H9 (cell line): ENCODE results near the gene CCM2. TPM values are rescaled to one million over a fixed set of nuclear protein-coding genes. Genes with fewer than 3 reads are reported as not detected.

Experiments
- DNase-seq: peaks from one replicate; pipeline ENCODE4 v3.0.0-alpha.2; 2017
- H2AFZ ChIP-seq: one replicate; pipeline ENCODE4 v1.6.1; 2013; ENCODE audit warnings: mild to moderate bottlenecking, low read length, control low read depth, moderate library complexity
- H2AK5ac ChIP-seq: 2 replicates; pipeline ENCODE4 v1.6.1; 2013; ENCODE audit warnings: low read length, control low read depth, mixed read lengths; ENCODE audit not compliant: insufficient read length
- H2BK120ac ChIP-seq: one replicate; pipeline ENCODE4 v1.6.1; 2013; ENCODE audit warnings: low read depth, mild to moderate bottlenecking, low read length, control low read depth, inconsistent platforms; ENCODE audit not compliant: poor library complexity, severe bottlenecking
- H2BK12ac ChIP-seq: 2 replicates; pipeline ENCODE4 v1.6.1; 2013; ENCODE audit warnings: low read length, control low read depth, mixed read lengths, low read depth; ENCODE audit not compliant: insufficient read length
- H2BK15ac ChIP-seq: 2 replicates; pipeline ENCODE4 v1.6.1; 2013; ENCODE audit warnings: low read depth, low read length, control low read depth
- H2BK20ac ChIP-seq: one replicate; pipeline ENCODE4 v1.6.1; 2013; ENCODE audit warnings: low read depth, mild to moderate bottlenecking, low read length, control low read depth, inconsistent platforms; ENCODE audit not compliant: poor library complexity, severe bottlenecking
- H2BK5ac ChIP-seq: 2 replicates; pipeline ENCODE4 v1.6.1; 2013; ENCODE audit warnings: low read length, control low read depth, mixed read lengths; ENCODE audit not compliant: insufficient read length
- H3K14ac ChIP-seq: 2 replicates; pipeline ENCODE4 v1.6.1; 2013; ENCODE audit warnings: low read length, control low read depth; ENCODE audit not compliant: insufficient read depth
- H3K18ac ChIP-seq: 2 replicates; pipeline ENCODE4 v1.6.1; 2013; ENCODE audit warnings: low read depth, mild to moderate bottlenecking, mixed read lengths, low read length, control low read depth; ENCODE audit not compliant: insufficient read length
- H3K23ac ChIP-seq: 2 replicates; pipeline ENCODE4 v1.6.1; 2013; ENCODE audit warnings: low read length, control low read depth, mixed read lengths, low read depth; ENCODE audit not compliant: insufficient read length
- H3K23me2 ChIP-seq: 2 replicates; pipeline ENCODE4 v1.6.1; 2013; ENCODE audit warnings: low read depth, mild to moderate bottlenecking, mixed read lengths, low read length, control low read depth; ENCODE audit not compliant: insufficient read length, poor library complexity, severe bottlenecking
- H3K27ac ChIP-seq: 2 replicates; pipeline ENCODE4 v1.5.1; 2013; ENCODE audit warnings: low read length, control low read depth, mixed read lengths, low read depth; ENCODE audit not compliant: insufficient read length
- H3K27me3 ChIP-seq: 2 replicates; pipeline ENCODE4 v1.6.1; 2013; ENCODE audit warnings: low read length, control low read depth, inconsistent platforms; ENCODE audit not compliant: insufficient read depth
- H3K4ac ChIP-seq: 2 replicates; pipeline ENCODE4 v1.6.1; 2013; ENCODE audit warnings: low read depth, mild to moderate bottlenecking, control low read depth, inconsistent platforms, low read length, moderate library complexity
- H3K4me1 ChIP-seq: 2 replicates; pipeline ENCODE4 v1.6.1; 2013; ENCODE audit warnings: low read length, control low read depth, inconsistent platforms; ENCODE audit not compliant: insufficient read depth
- H3K4me2 ChIP-seq: 2 replicates; pipeline ENCODE4 v1.6.1; 2013; ENCODE audit warnings: low read length, control low read depth, mixed read lengths; ENCODE audit not compliant: insufficient read length, insufficient read depth
- H3K56ac ChIP-seq: 2 replicates; pipeline ENCODE4 v1.6.1; 2013; ENCODE audit warnings: low read depth, mild to moderate bottlenecking, mixed read lengths, low read length, control low read depth; ENCODE audit not compliant: insufficient read length
- H3K79me1 ChIP-seq: 2 replicates; pipeline ENCODE4 v1.6.1; 2013; ENCODE audit warnings: low read depth, mild to moderate bottlenecking, moderate library complexity, low read length, control low read depth, inconsistent platforms; ENCODE audit not compliant: insufficient read depth, poor library complexity, severe bottlenecking
- H3K79me2 ChIP-seq: 2 replicates; pipeline ENCODE4 v1.6.1; 2013; ENCODE audit warnings: low read length, control low read depth, inconsistent platforms; ENCODE audit not compliant: insufficient read depth
- H3K9ac ChIP-seq: 2 replicates; pipeline ENCODE4 v1.6.1; 2013; ENCODE audit warnings: low read length, control low read depth, mixed read lengths; ENCODE audit not compliant: insufficient read length; ENCODE audit errors: extremely low read depth
- H3K9me3 ChIP-seq: one replicate; pipeline ENCODE4 v1.6.1; 2013; ENCODE audit warnings: low read depth, low read length, inconsistent platforms; ENCODE audit not compliant: control insufficient read depth
- H3T11ph ChIP-seq: one replicate; pipeline ENCODE4 v1.6.1; 2013; ENCODE audit warnings: mild to moderate bottlenecking, low read length, control low read depth, inconsistent platforms
- H4K20me1 ChIP-seq: one replicate; pipeline ENCODE4 v1.6.1; 2013; ENCODE audit not compliant: control insufficient read depth, insufficient read length, insufficient read depth
- H4K5ac ChIP-seq: 2 replicates; pipeline ENCODE4 v1.6.1; 2013; ENCODE audit warnings: low read depth, mild to moderate bottlenecking, mixed read lengths, low read length, control low read depth; ENCODE audit not compliant: insufficient read length
- H4K8ac ChIP-seq: replicated peaks from 2 replicates; pipeline ENCODE4 v1.6.1; 2013; ENCODE audit warnings: low read length, control low read depth, mixed read lengths, low read depth; ENCODE audit not compliant: insufficient read length
- H4K91ac ChIP-seq: 2 replicates; pipeline ENCODE4 v1.6.1; 2013; ENCODE audit warnings: low read depth, mild to moderate bottlenecking, moderate library complexity, mixed read lengths, low read length, control low read depth; ENCODE audit not compliant: insufficient read length
- H3K27ac Mint-ChIP-seq, 3 experiments: 2 replicates in 2 of 3; 3 replicates in 1 of 3; pipeline ENCODE4 v1.8.0; 2020 to 2021; ENCODE audit warnings: mixed read lengths in 3 of 3, mild to moderate bottlenecking in 1 of 3, moderate library complexity in 1 of 3
- H3K27me3 Mint-ChIP-seq: 2 replicates; pipeline ENCODE4 v1.8.0; 2021; ENCODE audit warnings: low read depth, mild to moderate bottlenecking, moderate library complexity, mixed read lengths
- H3K36me3 Mint-ChIP-seq, 3 experiments: 2 replicates in 2 of 3; 3 replicates in 1 of 3; pipeline ENCODE4 v1.8.0; 2020 to 2021; ENCODE audit warnings: low read depth in 3 of 3, mixed read lengths in 3 of 3; ENCODE audit not compliant: insufficient read depth in 1 of 3
- H3K4me1 Mint-ChIP-seq, 2 experiments: 2 replicates each; pipeline ENCODE4 v1.8.0; 2020; ENCODE audit warnings: mixed read lengths in 2 of 2
- H3K4me3 Mint-ChIP-seq, 2 experiments: 2 replicates in 1 of 2; 3 replicates in 1 of 2; pipeline ENCODE4 v1.8.0; 2020 to 2021; ENCODE audit warnings: mild to moderate bottlenecking in 2 of 2, mixed read lengths in 2 of 2, moderate library complexity in 1 of 2
- H3K9me3 Mint-ChIP-seq, 2 experiments: 2 replicates in 1 of 2; 3 replicates in 1 of 2; pipeline ENCODE4 v1.8.0; 2020; ENCODE audit warnings: mild to moderate bottlenecking in 2 of 2, mixed read lengths in 2 of 2, moderate library complexity in 1 of 2
- WGBS: extraction: QIAGEN DNeasy Blood & Tissue Kit; methylation state at CpG from one replicate; pipeline ENCODE4 v1.1.7; 2013; ENCODE audit warnings: missing lambda C conversion rate, low lambda C conversion rate, mixed read lengths; ENCODE audit not compliant: insufficient read length; ENCODE audit errors: extremely low coverage; 5-methylcytosine and 5-hydroxymethylcytosine counted together
- total RNA-seq: library from RNA; stranded (reverse); gene quantifications from 2 replicates; pipeline ENCODE4 v1.2.1, GENCODE V29; 2021
- TF ChIP-seq, protein P1 (sequence below): fragments of 200-600 bp; sonication (generic); conservative IDR thresholded peaks from 3 replicates; pipeline ENCODE4 v1.8.0; 2021; ENCODE audit warnings: antibody characterized with exemption, mild to moderate bottlenecking

CCM2 gene
- total RNA-seq, 1 experiment from 2014 or later: 30.4 TPM

DNA sequence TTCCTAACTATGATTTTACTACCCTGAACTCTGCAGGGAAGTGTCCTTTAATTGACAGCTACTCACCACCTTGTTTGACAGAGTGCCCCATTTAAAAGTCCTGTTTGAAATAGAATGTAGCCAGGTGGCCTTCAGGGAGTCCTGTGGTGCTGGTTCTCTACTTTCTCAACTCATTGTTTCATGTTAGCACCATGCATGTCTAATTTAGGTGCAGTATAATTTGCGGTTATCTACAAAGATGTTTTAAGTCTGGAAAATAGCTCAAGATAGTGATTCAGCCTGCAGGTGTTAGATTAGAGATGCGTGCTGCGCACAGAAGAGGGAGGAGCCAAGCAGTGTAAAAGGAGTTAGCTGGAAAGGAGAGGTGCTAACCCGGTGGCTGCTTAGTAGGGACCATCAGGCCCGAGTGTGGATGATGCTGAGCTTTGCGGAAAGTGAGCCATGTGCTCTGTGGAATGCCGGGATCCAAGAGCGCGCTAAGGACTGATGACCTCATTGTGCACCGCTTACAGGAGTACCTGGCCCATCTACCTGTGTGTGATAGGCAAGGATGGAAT is 1.2 kb downstream of the CCM2 start:
- no peak overlapping the region for H2AFZ ChIP-seq
- TF ChIP-seq, protein P1, sequence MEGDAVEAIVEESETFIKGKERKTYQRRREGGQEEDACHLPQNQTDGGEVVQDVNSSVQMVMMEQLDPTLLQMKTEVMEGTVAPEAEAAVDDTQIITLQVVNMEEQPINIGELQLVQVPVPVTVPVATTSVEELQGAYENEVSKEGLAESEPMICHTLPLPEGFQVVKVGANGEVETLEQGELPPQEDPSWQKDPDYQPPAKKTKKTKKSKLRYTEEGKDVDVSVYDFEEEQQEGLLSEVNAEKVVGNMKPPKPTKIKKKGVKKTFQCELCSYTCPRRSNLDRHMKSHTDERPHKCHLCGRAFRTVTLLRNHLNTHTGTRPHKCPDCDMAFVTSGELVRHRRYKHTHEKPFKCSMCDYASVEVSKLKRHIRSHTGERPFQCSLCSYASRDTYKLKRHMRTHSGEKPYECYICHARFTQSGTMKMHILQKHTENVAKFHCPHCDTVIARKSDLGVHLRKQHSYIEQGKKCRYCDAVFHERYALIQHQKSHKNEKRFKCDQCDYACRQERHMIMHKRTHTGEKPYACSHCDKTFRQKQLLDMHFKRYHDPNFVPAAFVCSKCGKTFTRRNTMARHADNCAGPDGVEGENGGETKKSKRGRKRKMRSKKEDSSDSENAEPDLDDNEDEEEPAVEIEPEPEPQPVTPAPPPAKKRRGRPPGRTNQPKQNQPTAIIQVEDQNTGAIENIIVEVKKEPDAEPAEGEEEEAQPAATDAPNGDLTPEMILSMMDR: no peak
- no peak overlapping the region for H3T11ph ChIP-seq
- no peaks in the 10 kb centered on the region for H3K27me3 ChIP-seq
- H2BK20ac ChIP-seq: no peak overlapping the region
- H2AK5ac ChIP-seq: no peak overlapping the region
- H3K14ac ChIP-seq: no peak overlapping the region
- H3K23ac ChIP-seq: no peak overlapping the region
- peak overlapping the region; percentile 94 to 97 for H3K4me3 Mint-ChIP-seq
- no peak overlapping the region for H3K56ac ChIP-seq
- peaks cover 4% of the 10 kb centered on the region for H3K23me2 ChIP-seq
- H2BK120ac ChIP-seq: no peak overlapping the region
- no peak overlapping the region for H4K91ac ChIP-seq
- H3K27ac ChIP-seq: no peak overlapping the region
- no peak overlapping the region for H2BK15ac ChIP-seq
- no peak overlapping the region for H2BK5ac ChIP-seq
- no CpG with 5 or more reads among the region's 10 CpGs for WGBS
- H3K4me1 ChIP-seq: no peaks in the 10 kb centered on the region; the same call in 1 of the 2 replicates
- peak overlapping the region; percentile 98 for H3K4me2 ChIP-seq
- no peak overlapping the region for H3K4ac ChIP-seq
- no peak overlapping the region for H4K5ac ChIP-seq
- no peak overlapping the region for H3K9ac ChIP-seq
- peaks cover 7% of the 10 kb centered on the region; the same call in 1 of the 2 replicates for H3K79me2 ChIP-seq
- peak; percentile 44 for DNase-seq
- H3K9me3 ChIP-seq: no peaks in the 10 kb centered on the region
- peaks cover 12 to 14% of the 10 kb centered on the region in 2 experiments for H3K4me1 Mint-ChIP-seq
- H3K36me3 Mint-ChIP-seq: peaks cover 0 to 7% (median 0%) of the 10 kb centered on the region in 3 experiments; a peak in 4 of 7 replicates
- H3K27me3 Mint-ChIP-seq: no peaks in the 10 kb centered on the region
- H3K18ac ChIP-seq: no peak overlapping the region
- H2BK12ac ChIP-seq: no peak overlapping the region
- peak overlapping the region in 1 of 3 experiments; percentile 49; a peak in 1 of 7 replicates for H3K27ac Mint-ChIP-seq
- no peaks in the 10 kb centered on the region for H3K9me3 Mint-ChIP-seq
- H4K20me1 ChIP-seq: no peaks in the 10 kb centered on the region
- H3K79me1 ChIP-seq: no peaks in the 10 kb centered on the region
- no peak overlapping the region for H4K8ac ChIP-seq
